ENCODE measurements around the gene REM2.

REM2 gene

GRCh38 chr14:22875748-22876319, 7.2 kb upstream of the REM2 start:
- no peak for DNase-seq

- DNase-seq: no peak
Observed at GRCh38 chr14:22877000-22877501, 6.0 kb upstream of the REM2 start.

GRCh38 chr14:22878271-22879246, 4.5 kb upstream of the REM2 start:
- DNase-seq: no peak

GRCh38 chr14:22882064-22882463, 958 bp upstream of the REM2 start:
- no peak for DNase-seq

- peak; percentile 49 for DNase-seq
Observed at GRCh38 chr14:22882529-22883172, 371 bp upstream of the REM2 start.

GRCh38 chr14:22884076-22884737, 1.2 kb downstream of the REM2 start:
- no peak for DNase-seq

GRCh38 chr14:22884738-22885523, 1.9 kb downstream of the REM2 start:
- DNase-seq: no peak

- no peak for DNase-seq
Observed at GRCh38 chr14:22885975-22886374, 3.0 kb downstream of the REM2 start.

- peak; percentile 83 for DNase-seq
Observed at GRCh38 chr14:22886500-22887259, 3.7 kb downstream of the REM2 start.

GRCh38 chr14:22887260-22887989, 4.4 kb downstream of the REM2 start:
- peak; percentile 68 for DNase-seq

GRCh38 chr14:22887990-22888378, 5.0 kb downstream of the REM2 start:
- DNase-seq: no peak

- DNase-seq: no peak
Observed at GRCh38 chr14:22888662-22889061, 5.6 kb downstream of the REM2 start.

- no peak for DNase-seq
Observed at GRCh38 chr14:22890416-22890815, 7.4 kb downstream of the REM2 start.

GRCh38 chr14:22892488-22892887, 9.5 kb downstream of the REM2 start:
- no peak for DNase-seq

- DNase-seq: no peak
Observed at GRCh38 chr14:22893706-22894105, 10.7 kb downstream of the REM2 start.

GRCh38 chr14:22895402-22895801, 12.4 kb downstream of the REM2 start:
- DNase-seq: no peak

- no peak for DNase-seq
Observed at GRCh38 chr14:22896356-22896755, 13.3 kb downstream of the REM2 start.

- no peak for DNase-seq
Observed at GRCh38 chr14:22896760-22897159, 13.7 kb downstream of the REM2 start.

GRCh38 chr14:22897357-22897756, 14.3 kb downstream of the REM2 start:
- DNase-seq: no peak

- DNase-seq: no peak
Observed at GRCh38 chr14:22898302-22899090, 15.5 kb downstream of the REM2 start.
